Measurements from ENCODE around the gene RFNG. TPM values are rescaled to one million over a fixed set of nuclear protein-coding genes. Genes with fewer than 3 reads are reported as not detected.

RFNG gene
- total RNA-seq, 1 experiment from 2014 or later = 40.4 TPM

GRCh38 chr17:82092628-82092994, 41.0 kb upstream of the RFNG start:
- DNase-seq = no peak
- H3K4me2 ChIP-seq = no peak overlapping the region
- peaks cover 46% of the 10 kb centered on the region for H3K79me2 ChIP-seq (ENCODE audit: low read depth)
- no peak overlapping the region for H3K4me3 ChIP-seq
- no peak overlapping the region for H2AFZ ChIP-seq
- no peaks in the 10 kb centered on the region for H3K27me3 ChIP-seq (ENCODE audit: insufficient read depth, low read depth)
- H3K4me1 ChIP-seq (replicated peaks; ENCODE audit: insufficient read depth) = no peaks in the 10 kb centered on the region; the same call in 1 of the 2 replicates
- H4K20me1 ChIP-seq (ENCODE audit: insufficient read depth) = peaks cover 46% of the 10 kb centered on the region
- ChIA-PET CTCF (interaction anchor here (0.6 kb wide), 1 partner anchor 358 kb away, joined by 3 read pairs; no protein-coding TSS in a partner anchor), POLR2A (ENCODE audit: unreplicated experiment) (no interaction called here)
- intact Hi-C loops (cut with micrococcal nuclease; ENCODE audit: unreplicated experiment) = no loop called here
- BruUV-seq (replicated peaks) = no TSS peak
- no peaks in the 10 kb centered on the region for H3K9me3 ChIP-seq (ENCODE audit: insufficient read depth, low read depth)
- H3K36me3 ChIP-seq (ENCODE audit: low read depth) = no peaks in the 10 kb centered on the region
- TF ChIP-seq CTCF (conservative IDR thresholded peaks at IDR 0.05) = no peak
- TF ChIP-seq EZH2 (IDR thresholded peaks at IDR 0.05; ENCODE audit: low read depth) = no peak
- H3K9me2 ChIP-seq (ENCODE audit: insufficient read depth) = no peaks in the 10 kb centered on the region
- H3K27ac ChIP-seq = no peak overlapping the region
- H3F3A ChIP-seq (ENCODE audit: insufficient read depth, low read depth) = peaks cover 5% of the 10 kb centered on the region; the same call in 1 of the 2 replicates

- Histone ChIP-seq H4K20me1 (ENCODE audit: insufficient read depth) (peaks cover 46% of the 10 kb centered on the region), H3K4me1 (replicated peaks; ENCODE audit: insufficient read depth) (no peaks in the 10 kb centered on the region; the same call in 1 of the 2 replicates), H3K79me2 (ENCODE audit: low read depth) (peaks cover 41% of the 10 kb centered on the region), H3K27me3 (ENCODE audit: insufficient read depth, low read depth) (no peaks in the 10 kb centered on the region), H3F3A (ENCODE audit: insufficient read depth, low read depth) (peaks cover 5% of the 10 kb centered on the region; the same call in 1 of the 2 replicates), H2AFZ (no peak overlapping the region), H3K9me3 (ENCODE audit: insufficient read depth, low read depth) (no peaks in the 10 kb centered on the region), H3K36me3 (ENCODE audit: low read depth) (no peaks in the 10 kb centered on the region), H3K4me2 (no peak overlapping the region), H3K27ac (no peak overlapping the region), H3K9me2 (ENCODE audit: insufficient read depth) (no peaks in the 10 kb centered on the region), H3K4me3 (no peak overlapping the region)
- intact Hi-C loops (cut with micrococcal nuclease; ENCODE audit: unreplicated experiment) = no loop called here
- BruUV-seq (replicated peaks) = no TSS peak
- CTCF ChIA-PET = no interaction called here
- TF ChIP-seq CTCF (conservative IDR thresholded peaks at IDR 0.05) = no peak
- POLR2A ChIA-PET (ENCODE audit: unreplicated experiment) = no interaction called here
- DNase-seq = no peak
Measured at GRCh38 chr17:82092094-82092586, 40.5 kb upstream of the RFNG start.

GRCh38 chr17:82091264-82092066, 39.9 kb upstream of the RFNG start:
- Histone ChIP-seq H2AFZ (no peak overlapping the region), H3K79me2 (ENCODE audit: low read depth) (peaks cover 34% of the 10 kb centered on the region), H3K9me3 (ENCODE audit: insufficient read depth, low read depth) (no peaks in the 10 kb centered on the region), H3K4me2 (no peak overlapping the region), H3F3A (ENCODE audit: insufficient read depth, low read depth) (peaks cover 5% of the 10 kb centered on the region; the same call in 1 of the 2 replicates), H3K9me2 (ENCODE audit: insufficient read depth) (no peaks in the 10 kb centered on the region), H4K20me1 (ENCODE audit: insufficient read depth) (peaks cover 40% of the 10 kb centered on the region), H3K4me3 (no peak overlapping the region), H3K27me3 (ENCODE audit: insufficient read depth, low read depth) (no peaks in the 10 kb centered on the region), H3K36me3 (ENCODE audit: low read depth) (no peaks in the 10 kb centered on the region), H3K27ac (no peak overlapping the region), H3K4me1 (replicated peaks; ENCODE audit: insufficient read depth) (no peaks in the 10 kb centered on the region; the same call in 1 of the 2 replicates)
- ChIA-PET CTCF (no interaction called here), POLR2A (ENCODE audit: unreplicated experiment) (no interaction called here)
- TF ChIP-seq CTCF (conservative IDR thresholded peaks at IDR 0.05) = no peak
- TF ChIP-seq EZH2 (IDR thresholded peaks at IDR 0.05; ENCODE audit: low read depth) = no peak
- DNase-seq = no peak
- no TSS peak for BruUV-seq (replicated peaks)
- intact Hi-C loops (cut with micrococcal nuclease; ENCODE audit: unreplicated experiment) = no loop called here

All from PC-9 (cell line).